HepG2 (cell line): ENCODE results near the gene PRMT5. TPM values are rescaled to one million over a fixed set of nuclear protein-coding genes. Genes with fewer than 3 reads are reported as not detected.

Source experiments
- ATF7 ChIP-seq, 2 experiments: fragments of 450-650 bp in 1 of 2; sonication (generic) in 1 of 2; formaldehyde crosslinking in 1 of 2; IDR thresholded peaks; 2 replicates each; pipeline versions ENCODE4 v1.4.0 to v1.6.1; 2016 to 2020; ENCODE audit warnings: antibody characterized with exemption in 1 of 2, mild to moderate bottlenecking in 1 of 2, missing genetic modification reagents in 1 of 2
- FOXP1 ChIP-seq, 2 experiments: fragments of 450-650 bp in 1 of 2; IDR thresholded peaks; 2 replicates each; pipeline ENCODE4 v1.6.1; 2017 to 2018; ENCODE audit warnings: antibody characterized with exemption in 1 of 2
- GATA4 ChIP-seq: sonication (generic); IDR thresholded peaks from 2 replicates; pipeline ENCODE4 v1.6.1; 2016; ENCODE audit warnings: antibody characterized with exemption, low read depth, borderline replicate concordance
- MIER2 ChIP-seq: IDR thresholded peaks from 2 replicates; pipeline ENCODE4 v1.6.1; 2016; ENCODE audit warnings: missing biosample characterization, missing genetic modification reagents
- PPARG ChIP-seq: conservative IDR thresholded peaks from 2 replicates; pipeline ENCODE4 v1.6.1; 2016; ENCODE audit warnings: missing biosample characterization, missing genetic modification reagents
- RXRB ChIP-seq: IDR thresholded peaks from 2 replicates; pipeline ENCODE4 v1.6.1; 2016; ENCODE audit warnings: borderline replicate concordance, missing genetic modification reagents, missing compliant biosample characterization
- SIX1 ChIP-seq: sonication (generic); formaldehyde crosslinking; IDR thresholded peaks from 2 replicates; pipeline ENCODE4 v1.4.0; 2020; ENCODE audit warnings: missing genetic modification reagents, borderline replicate concordance
- TBX3 ChIP-seq: fragments of 450-650 bp; IDR thresholded peaks from 2 replicates; pipeline ENCODE4 v1.6.1; 2017; ENCODE audit warnings: antibody characterized with exemption, mild to moderate bottlenecking, inconsistent platforms, borderline replicate concordance
- ZNF205 ChIP-seq: IDR thresholded peaks from 2 replicates; pipeline ENCODE4 v1.6.1; 2018; ENCODE audit warnings: missing biosample characterization, missing genetic modification reagents
- ZNF253 ChIP-seq: sonication (generic); formaldehyde crosslinking; IDR thresholded peaks from 2 replicates; pipeline ENCODE4 v1.8.0; 2022; ENCODE audit warnings: mild to moderate bottlenecking, missing genetic modification reagents, borderline replicate concordance
- polyA plus RNA-seq, 8 experiments: library from polyadenylated mRNA; depleted of rRNA in 3 of 8; stranded (reverse) in 7 of 8; unstranded in 1 of 8; fragments of >200 nt; fragmentation: Illumina TruSeq in 4 of 8; extraction: Trizol in 4 of 8; gene quantifications; 2 replicates each; pipeline versions ENCODE4 v1.2.1 to v1.2.3, GENCODE V29; 2011 to 2016; ENCODE audit warnings: low read depth in 4 of 8, missing spikeins in 1 of 8, mixed read lengths in 1 of 8; ENCODE audit not compliant: insufficient read depth in 1 of 8
- total RNA-seq, 5 experiments: library from RNA; depleted of rRNA; stranded (reverse); fragments of >200 nt; fragmentation: Illumina TruSeq; extraction: Trizol; gene quantifications; 2 replicates each; pipeline ENCODE4 v1.2.3, GENCODE V29; 2016; ENCODE audit warnings: low read depth in 1 of 5
- TF ChIP-seq, protein P1 (sequence below): sonication (generic); formaldehyde crosslinking; IDR thresholded peaks from 2 replicates; pipeline ENCODE4; 2020; ENCODE audit warnings: missing genetic modification reagents, mild to moderate bottlenecking, borderline replicate concordance
- TF ChIP-seq, protein P2 (sequence below): sonication (generic); formaldehyde crosslinking; IDR thresholded peaks from 2 replicates; pipeline ENCODE4 v1.5.1; 2020; ENCODE audit warnings: missing genetic modification reagents, mild to moderate bottlenecking, borderline replicate concordance
- TF ChIP-seq, protein P3 (sequence below): sonication (generic); formaldehyde crosslinking; IDR thresholded peaks from 2 replicates; pipeline ENCODE4 v1.5.0; 2020; ENCODE audit warnings: mild to moderate bottlenecking, missing genetic modification reagents
- TF ChIP-seq, protein P4 (sequence below), 2 experiments: sonication (generic) in 1 of 2; formaldehyde crosslinking in 1 of 2; IDR thresholded peaks; 2 replicates each; pipeline versions ENCODE4 v1.4.0 to v1.6.1; 2018 to 2020; ENCODE audit warnings: missing genetic modification reagents in 2 of 2, borderline replicate concordance in 1 of 2, low read depth in 1 of 2, mild to moderate bottlenecking in 1 of 2, missing biosample characterization in 1 of 2
- TF ChIP-seq, protein P5 (sequence below): sonication (generic); formaldehyde crosslinking; IDR thresholded peaks from 2 replicates; pipeline ENCODE4 v1.5.1; 2020; ENCODE audit warnings: mild to moderate bottlenecking, missing genetic modification reagents, moderate library complexity
- TF ChIP-seq, protein P6 (sequence below): sonication (generic); formaldehyde crosslinking; IDR thresholded peaks from 2 replicates; pipeline ENCODE4 v1.4.0; 2020; ENCODE audit warnings: low read depth, mild to moderate bottlenecking, missing genetic modification reagents

PRMT5 gene
- total and polyA plus RNA-seq, 2 of the 13 experiments (the other 11 are each of a cell fraction or from before 2014, with no cell fraction given): 210 to 354 TPM

DNA sequence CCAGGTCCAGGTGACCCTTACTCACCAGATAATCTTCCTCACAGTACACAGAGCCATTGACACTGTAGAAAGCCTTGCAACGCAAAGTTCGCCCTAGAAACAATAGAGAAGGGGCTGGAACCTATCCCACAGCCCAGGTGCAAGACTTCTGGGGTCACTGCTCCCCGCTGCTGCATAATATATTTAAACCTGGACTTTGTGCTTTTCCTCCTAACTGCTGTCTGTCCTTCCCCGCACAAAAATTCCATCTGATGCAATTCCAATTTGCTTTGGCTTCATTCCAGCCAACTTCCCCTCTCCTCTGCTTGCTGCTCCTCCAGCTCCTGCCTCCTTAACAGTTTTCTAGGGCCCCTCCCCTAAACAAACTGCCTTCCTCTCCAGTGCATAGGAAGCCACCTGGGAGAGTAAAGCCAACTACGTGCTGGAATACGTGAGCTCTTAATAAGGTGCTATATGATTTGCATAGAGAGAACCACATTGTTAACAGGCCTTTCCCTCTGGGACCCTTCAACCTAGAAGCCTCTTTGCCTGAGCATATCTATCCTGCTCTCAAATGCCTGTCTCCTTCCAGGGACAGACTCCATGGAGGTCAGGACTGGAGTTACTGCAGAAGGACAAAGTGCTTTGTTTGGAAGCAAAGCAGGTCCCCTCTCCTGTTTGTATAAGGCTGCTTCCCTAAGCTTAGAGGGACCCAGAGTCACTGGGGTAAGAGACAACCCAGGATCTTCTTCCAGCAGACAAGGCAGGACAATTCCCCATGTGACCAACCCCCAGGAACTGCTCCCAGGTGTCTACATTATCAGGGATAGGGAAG lies 47.7 kb upstream of the PRMT5 start (continued):
- TF ChIP-seq, protein P1, sequence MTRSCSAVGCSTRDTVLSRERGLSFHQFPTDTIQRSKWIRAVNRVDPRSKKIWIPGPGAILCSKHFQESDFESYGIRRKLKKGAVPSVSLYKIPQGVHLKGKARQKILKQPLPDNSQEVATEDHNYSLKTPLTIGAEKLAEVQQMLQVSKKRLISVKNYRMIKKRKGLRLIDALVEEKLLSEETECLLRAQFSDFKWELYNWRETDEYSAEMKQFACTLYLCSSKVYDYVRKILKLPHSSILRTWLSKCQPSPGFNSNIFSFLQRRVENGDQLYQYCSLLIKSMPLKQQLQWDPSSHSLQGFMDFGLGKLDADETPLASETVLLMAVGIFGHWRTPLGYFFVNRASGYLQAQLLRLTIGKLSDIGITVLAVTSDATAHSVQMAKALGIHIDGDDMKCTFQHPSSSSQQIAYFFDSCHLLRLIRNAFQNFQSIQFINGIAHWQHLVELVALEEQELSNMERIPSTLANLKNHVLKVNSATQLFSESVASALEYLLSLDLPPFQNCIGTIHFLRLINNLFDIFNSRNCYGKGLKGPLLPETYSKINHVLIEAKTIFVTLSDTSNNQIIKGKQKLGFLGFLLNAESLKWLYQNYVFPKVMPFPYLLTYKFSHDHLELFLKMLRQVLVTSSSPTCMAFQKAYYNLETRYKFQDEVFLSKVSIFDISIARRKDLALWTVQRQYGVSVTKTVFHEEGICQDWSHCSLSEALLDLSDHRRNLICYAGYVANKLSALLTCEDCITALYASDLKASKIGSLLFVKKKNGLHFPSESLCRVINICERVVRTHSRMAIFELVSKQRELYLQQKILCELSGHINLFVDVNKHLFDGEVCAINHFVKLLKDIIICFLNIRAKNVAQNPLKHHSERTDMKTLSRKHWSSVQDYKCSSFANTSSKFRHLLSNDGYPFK (CRISPR knock-in tag): peak; percentile 64; the same call in 1 of the 2 replicates
- peak; percentile 83; the same call in 1 of the 2 replicates for TF ChIP-seq ZNF205 (CRISPR knock-in tag)
- TF ChIP-seq GATA4: peak; percentile 79; the same call in 1 of the 2 replicates
- no peak for TF ChIP-seq ZNF253 (CRISPR knock-in tag)
- TF ChIP-seq, protein P2, sequence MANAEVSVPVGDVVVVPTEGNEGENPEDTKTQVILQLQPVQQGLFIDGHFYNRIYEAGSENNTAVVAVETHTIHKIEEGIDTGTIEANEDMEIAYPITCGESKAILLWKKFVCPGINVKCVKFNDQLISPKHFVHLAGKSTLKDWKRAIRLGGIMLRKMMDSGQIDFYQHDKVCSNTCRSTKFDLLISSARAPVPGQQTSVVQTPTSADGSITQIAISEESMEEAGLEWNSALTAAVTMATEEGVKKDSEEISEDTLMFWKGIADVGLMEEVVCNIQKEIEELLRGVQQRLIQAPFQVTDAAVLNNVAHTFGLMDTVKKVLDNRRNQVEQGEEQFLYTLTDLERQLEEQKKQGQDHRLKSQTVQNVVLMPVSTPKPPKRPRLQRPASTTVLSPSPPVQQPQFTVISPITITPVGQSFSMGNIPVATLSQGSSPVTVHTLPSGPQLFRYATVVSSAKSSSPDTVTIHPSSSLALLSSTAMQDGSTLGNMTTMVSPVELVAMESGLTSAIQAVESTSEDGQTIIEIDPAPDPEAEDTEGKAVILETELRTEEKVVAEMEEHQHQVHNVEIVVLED (CRISPR knock-in tag): peak; percentile 57; the same call in 1 of the 2 replicates
- TF ChIP-seq, protein P3, sequence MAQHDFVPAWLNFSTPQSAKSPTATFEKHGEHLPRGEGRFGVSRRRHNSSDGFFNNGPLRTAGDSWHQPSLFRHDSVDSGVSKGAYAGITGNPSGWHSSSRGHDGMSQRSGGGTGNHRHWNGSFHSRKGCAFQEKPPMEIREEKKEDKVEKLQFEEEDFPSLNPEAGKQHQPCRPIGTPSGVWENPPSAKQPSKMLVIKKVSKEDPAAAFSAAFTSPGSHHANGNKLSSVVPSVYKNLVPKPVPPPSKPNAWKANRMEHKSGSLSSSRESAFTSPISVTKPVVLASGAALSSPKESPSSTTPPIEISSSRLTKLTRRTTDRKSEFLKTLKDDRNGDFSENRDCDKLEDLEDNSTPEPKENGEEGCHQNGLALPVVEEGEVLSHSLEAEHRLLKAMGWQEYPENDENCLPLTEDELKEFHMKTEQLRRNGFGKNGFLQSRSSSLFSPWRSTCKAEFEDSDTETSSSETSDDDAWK (CRISPR knock-in tag): no peak
- peak; percentile 65; the same call in 1 of the 2 replicates for TF ChIP-seq SIX1 (CRISPR knock-in tag)
- TF ChIP-seq FOXP1 (IDR thresholded peaks at IDR 0.05): no peak
- peak; percentile 83 for TF ChIP-seq FOXP1 (CRISPR knock-in tag; IDR thresholded peaks at IDR 0.05)
- peak; percentile 98 for TF ChIP-seq RXRB (CRISPR knock-in tag)
- TF ChIP-seq PPARG (CRISPR knock-in tag): peak; percentile 79
- TF ChIP-seq, protein P4, sequence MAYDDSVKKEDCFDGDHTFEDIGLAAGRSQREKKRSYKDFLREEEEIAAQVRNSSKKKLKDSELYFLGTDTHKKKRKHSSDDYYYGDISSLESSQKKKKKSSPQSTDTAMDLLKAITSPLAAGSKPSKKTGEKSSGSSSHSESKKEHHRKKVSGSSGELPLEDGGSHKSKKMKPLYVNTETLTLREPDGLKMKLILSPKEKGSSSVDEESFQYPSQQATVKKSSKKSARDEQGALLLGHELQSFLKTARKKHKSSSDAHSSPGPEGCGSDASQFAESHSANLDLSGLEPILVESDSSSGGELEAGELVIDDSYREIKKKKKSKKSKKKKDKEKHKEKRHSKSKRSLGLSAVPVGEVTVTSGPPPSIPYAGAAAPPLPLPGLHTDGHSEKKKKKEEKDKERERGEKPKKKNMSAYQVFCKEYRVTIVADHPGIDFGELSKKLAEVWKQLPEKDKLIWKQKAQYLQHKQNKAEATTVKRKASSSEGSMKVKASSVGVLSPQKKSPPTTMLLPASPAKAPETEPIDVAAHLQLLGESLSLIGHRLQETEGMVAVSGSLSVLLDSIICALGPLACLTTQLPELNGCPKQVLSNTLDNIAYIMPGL (CRISPR knock-in tag; IDR thresholded peaks at IDR 0.05; ENCODE audit: borderline replicate concordance in 1 of 2, low read depth in 1 of 2): peak in 1 of 2 experiments; percentile 69; a peak in 3 of 4 replicates
- TF ChIP-seq, protein P5, sequence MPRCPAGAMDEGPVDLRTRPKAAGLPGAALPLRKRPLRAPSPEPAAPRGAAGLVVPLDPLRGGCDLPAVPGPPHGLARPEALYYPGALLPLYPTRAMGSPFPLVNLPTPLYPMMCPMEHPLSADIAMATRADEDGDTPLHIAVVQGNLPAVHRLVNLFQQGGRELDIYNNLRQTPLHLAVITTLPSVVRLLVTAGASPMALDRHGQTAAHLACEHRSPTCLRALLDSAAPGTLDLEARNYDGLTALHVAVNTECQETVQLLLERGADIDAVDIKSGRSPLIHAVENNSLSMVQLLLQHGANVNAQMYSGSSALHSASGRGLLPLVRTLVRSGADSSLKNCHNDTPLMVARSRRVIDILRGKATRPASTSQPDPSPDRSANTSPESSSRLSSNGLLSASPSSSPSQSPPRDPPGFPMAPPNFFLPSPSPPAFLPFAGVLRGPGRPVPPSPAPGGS (CRISPR knock-in tag): peak; percentile 7; the same call in 1 of the 2 replicates
- peak; percentile 63; the same call in 1 of the 2 replicates for TF ChIP-seq TBX3
- TF ChIP-seq, protein P6, sequence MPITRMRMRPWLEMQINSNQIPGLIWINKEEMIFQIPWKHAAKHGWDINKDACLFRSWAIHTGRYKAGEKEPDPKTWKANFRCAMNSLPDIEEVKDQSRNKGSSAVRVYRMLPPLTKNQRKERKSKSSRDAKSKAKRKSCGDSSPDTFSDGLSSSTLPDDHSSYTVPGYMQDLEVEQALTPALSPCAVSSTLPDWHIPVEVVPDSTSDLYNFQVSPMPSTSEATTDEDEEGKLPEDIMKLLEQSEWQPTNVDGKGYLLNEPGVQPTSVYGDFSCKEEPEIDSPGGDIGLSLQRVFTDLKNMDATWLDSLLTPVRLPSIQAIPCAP (CRISPR knock-in tag): peak; percentile 50; the same call in 1 of the 2 replicates
- peak; percentile 74 for TF ChIP-seq MIER2 (CRISPR knock-in tag)
- TF ChIP-seq ATF7 (IDR thresholded peaks at IDR 0.05): peak; percentile 89
- peak; percentile 96 for TF ChIP-seq ATF7 (CRISPR knock-in tag; IDR thresholded peaks at IDR 0.05)
